Esophagus muscularis mucosa (tissue), 4 donors: ENCODE measurements around the gene COMMD1. TPM values are rescaled to one million over a fixed set of nuclear protein-coding genes. Genes with fewer than 3 reads are reported as not detected.

ENCODE experiments used
- DNase-seq: peaks from one replicate; pipeline ENCODE4 v3.0.0-alpha.2; 2017; ENCODE audit errors: extremely low spot score
- H3K27ac ChIP-seq, 4 donors: fragments of 200-600 bp; sonication (generic); replicated peaks in 1 of 4; 1 replicate in 3 of 4; 2 replicates in 1 of 4; pipeline ENCODE4 v1.5.1; 2016 to 2019; ENCODE audit warnings: mild to moderate bottlenecking in 1 of 4
- H3K27me3 ChIP-seq, 4 donors: fragments of 200-600 bp; sonication (generic); one replicate each; pipeline versions ENCODE4 v1.5.1 to v1.6.0; 2016 to 2019
- H3K36me3 ChIP-seq, 4 donors: fragments of 200-600 bp; sonication (generic); one replicate each; pipeline ENCODE4 v1.5.1; 2016 to 2019
- H3K4me1 ChIP-seq, 4 donors: fragments of 200-600 bp; sonication (generic); one replicate each; pipeline ENCODE4 v1.5.1; 2016 to 2019
- H3K4me3 ChIP-seq, 4 donors: fragments of 200-600 bp; sonication (generic); 1 replicate in 2 of 4; 2 replicates in 2 of 4; pipeline ENCODE4 v1.5.1; 2016 to 2019; ENCODE audit warnings: mild to moderate bottlenecking in 4 of 4, moderate library complexity in 1 of 4
- H3K9me3 ChIP-seq, 4 donors: fragments of 200-600 bp; sonication (generic); 1 replicate in 3 of 4; 2 replicates in 1 of 4; pipeline ENCODE4 v1.5.1; 2016 to 2019
- EP300 ChIP-seq: sonication (generic); formaldehyde crosslinking; IDR thresholded peaks from one replicate; pipeline ENCODE4 v1.6.1; 2017; ENCODE audit warnings: antibody characterized with exemption
- POLR2A ChIP-seq: fragments of 450-650 bp; IDR thresholded peaks from one replicate; pipeline ENCODE4 v1.6.1; 2017; ENCODE audit warnings: antibody characterized with exemption, moderate library complexity, mild to moderate bottlenecking, low read depth
- POLR2AphosphoS5 ChIP-seq, 2 donors: sonication (generic); formaldehyde crosslinking; IDR thresholded peaks; one replicate each; pipeline ENCODE4 v1.6.1; 2017; ENCODE audit warnings: antibody characterized with exemption in 2 of 2
- WGBS: methylation state at CpG from one replicate; pipeline ENCODE4 v1.1.5; 2018; 5-methylcytosine and 5-hydroxymethylcytosine counted together
- intact Hi-C: fragments of 100-400 bp; cut with DNase I; formaldehyde crosslinking; loops from one replicate; pipeline ENCODE4 v1.15.1; 2023
- total RNA-seq, 4 donors: library from RNA; depleted of rRNA; stranded (reverse); fragments of >200 nt; gene quantifications; one replicate each; pipeline versions ENCODE4 v1.1.0 to v1.2.1, GENCODE V29; 2016
- TF ChIP-seq, protein P1 (sequence below), 3 experiments: fragments of 200-600 bp in 2 of 3; fragments of 450-650 bp in 1 of 3; sonication (generic) in 2 of 3; IDR thresholded peaks; one replicate each; pipeline ENCODE4 v1.5.1; 2017 to 2019; ENCODE audit warnings: antibody characterized with exemption in 3 of 3, mild to moderate bottlenecking in 2 of 3, moderate library complexity in 1 of 3

Gene COMMD1
- total RNA-seq, 4 donors from 2014 or later: 25.1 to 42.4 (median 37.2) TPM

DNA sequence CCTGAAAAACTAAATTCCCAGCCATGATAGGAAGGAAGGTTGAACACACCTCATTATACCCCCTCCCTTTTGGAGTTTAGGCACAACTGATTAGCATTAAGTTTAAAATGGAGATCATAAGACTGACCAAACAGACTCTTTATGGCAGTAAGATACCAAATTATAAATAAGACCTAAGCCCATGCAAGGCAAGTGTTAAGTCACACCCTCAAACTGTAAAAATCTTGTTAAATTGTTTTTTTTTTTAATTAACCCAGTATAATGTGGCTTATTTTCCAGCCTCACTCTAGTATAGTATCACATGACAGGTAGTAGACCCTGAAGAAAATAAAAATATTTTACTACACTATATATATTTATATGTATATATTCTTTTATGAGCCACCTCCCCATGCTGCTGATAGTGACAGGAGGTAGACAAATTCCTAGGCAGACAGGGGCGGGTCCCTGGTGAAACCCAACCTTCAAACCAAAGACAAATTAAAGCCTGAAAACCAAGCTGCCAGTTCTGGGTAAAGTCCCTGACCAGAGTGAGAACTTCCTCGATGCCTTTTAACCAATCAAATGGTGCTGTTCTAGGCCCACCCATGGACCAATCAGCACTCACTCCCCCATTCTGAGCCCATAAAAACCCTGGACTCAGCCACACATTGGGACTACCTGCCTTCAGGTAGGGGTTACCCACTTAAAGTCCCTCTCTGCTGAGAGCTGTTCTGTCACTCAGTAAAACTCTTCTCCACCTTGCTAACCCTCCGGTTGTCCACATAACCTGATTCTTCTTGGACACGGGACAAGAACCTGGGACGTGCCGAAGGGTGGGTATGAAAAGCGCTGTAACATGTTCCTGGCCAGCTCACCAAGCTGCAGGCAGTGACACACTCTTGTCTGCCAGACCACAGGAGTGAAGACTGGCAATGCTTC, 166.5 kb downstream of the COMMD1 start:
- WGBS: 100% methylated on average over 7 of the region's 7 CpGs
- intact Hi-C loops: no loop called here
- H3K27ac ChIP-seq: no peak overlapping the region

DNA sequence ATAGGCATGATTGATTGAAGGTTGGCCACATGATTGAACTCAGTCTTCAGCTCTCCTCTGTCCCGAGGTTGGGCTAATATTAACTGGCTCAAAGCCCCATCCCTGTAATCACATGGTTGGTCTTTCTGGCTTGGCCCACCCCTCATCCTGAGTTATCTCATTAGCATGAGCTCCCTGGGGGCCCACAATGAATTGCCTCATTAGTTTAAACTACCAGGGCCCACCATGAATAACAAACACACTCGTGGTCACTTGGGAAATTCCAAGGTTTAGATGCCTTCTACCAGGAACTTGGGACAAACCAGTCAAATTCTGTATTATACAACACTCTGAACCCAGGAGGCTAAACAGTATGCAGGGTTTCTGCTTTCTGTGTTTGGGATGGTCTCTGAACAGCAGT, 168.8 kb downstream of the COMMD1 start:
- Histone ChIP-seq H3K27ac (no peak overlapping the region), H3K9me3 (no peaks in the 10 kb centered on the region), H3K27me3 (no peaks in the 10 kb centered on the region), H3K4me1 (peaks cover 4 to 20% (median 10%) of the 10 kb centered on the region in 4 donors), H3K36me3 (peaks cover 0 to 8% (median 7%) of the 10 kb centered on the region in 4 donors), H3K4me3 (no peak overlapping the region)
- intact Hi-C loops: no loop called here
- TF ChIP-seq POLR2AphosphoS5 (IDR thresholded peaks at IDR 0.05): no peak
- TF ChIP-seq EP300: no peak
- TF ChIP-seq, protein P1, sequence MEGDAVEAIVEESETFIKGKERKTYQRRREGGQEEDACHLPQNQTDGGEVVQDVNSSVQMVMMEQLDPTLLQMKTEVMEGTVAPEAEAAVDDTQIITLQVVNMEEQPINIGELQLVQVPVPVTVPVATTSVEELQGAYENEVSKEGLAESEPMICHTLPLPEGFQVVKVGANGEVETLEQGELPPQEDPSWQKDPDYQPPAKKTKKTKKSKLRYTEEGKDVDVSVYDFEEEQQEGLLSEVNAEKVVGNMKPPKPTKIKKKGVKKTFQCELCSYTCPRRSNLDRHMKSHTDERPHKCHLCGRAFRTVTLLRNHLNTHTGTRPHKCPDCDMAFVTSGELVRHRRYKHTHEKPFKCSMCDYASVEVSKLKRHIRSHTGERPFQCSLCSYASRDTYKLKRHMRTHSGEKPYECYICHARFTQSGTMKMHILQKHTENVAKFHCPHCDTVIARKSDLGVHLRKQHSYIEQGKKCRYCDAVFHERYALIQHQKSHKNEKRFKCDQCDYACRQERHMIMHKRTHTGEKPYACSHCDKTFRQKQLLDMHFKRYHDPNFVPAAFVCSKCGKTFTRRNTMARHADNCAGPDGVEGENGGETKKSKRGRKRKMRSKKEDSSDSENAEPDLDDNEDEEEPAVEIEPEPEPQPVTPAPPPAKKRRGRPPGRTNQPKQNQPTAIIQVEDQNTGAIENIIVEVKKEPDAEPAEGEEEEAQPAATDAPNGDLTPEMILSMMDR (IDR thresholded peaks at IDR 0.05): no peak
- no peak for TF ChIP-seq POLR2A
- DNase-seq: no peak
- 95% methylated on average over 2 of the region's 2 CpGs for WGBS

More for the DNA sequence above, 166.5 kb downstream of the COMMD1 start:
- Histone ChIP-seq H3K36me3 (peaks cover 0 to 8% (median 7%) of the 10 kb centered on the region in 4 donors), H3K27me3 (no peaks in the 10 kb centered on the region), H3K9me3 (no peaks in the 10 kb centered on the region), H3K4me1 (peaks cover 4 to 12% (median 7%) of the 10 kb centered on the region in 4 donors), H3K4me3 (no peak overlapping the region)
- TF ChIP-seq, protein P1 (IDR thresholded peaks at IDR 0.05): no peak
- no peak for TF ChIP-seq EP300
- no peak for TF ChIP-seq POLR2A
- no peak for TF ChIP-seq POLR2AphosphoS5 (IDR thresholded peaks at IDR 0.05)
- no peak for DNase-seq

DNA sequence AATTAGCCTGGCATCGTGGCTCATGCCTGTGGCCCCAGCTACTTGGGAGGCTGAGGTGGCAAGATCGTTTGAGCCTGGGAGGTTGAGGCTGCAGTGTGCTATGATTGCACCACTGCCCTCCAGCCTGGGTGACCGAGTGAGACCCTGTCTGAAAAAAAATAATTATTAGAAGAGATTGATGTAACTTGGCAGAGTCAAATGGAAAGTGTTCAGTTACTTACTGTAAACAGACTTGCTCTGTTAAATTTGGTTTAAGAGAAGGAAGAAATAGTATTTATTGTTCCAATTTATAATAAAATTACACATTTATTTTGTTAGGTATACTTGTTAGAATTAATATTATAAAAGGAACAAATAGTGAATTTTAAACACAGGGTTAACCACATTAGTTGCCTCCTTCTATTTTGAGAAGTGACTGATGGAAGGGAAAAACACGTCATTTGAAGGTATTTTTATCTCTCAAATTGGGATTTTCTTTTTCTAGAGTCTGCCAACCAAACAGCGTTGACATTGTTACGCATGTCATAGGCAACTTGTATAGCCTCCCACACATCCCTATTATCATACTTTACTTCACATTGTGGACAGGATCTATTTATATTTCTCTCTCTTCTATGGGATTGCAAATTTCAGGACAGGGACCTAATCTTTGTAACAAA, 171.6 kb downstream of the COMMD1 start:
- H3K27ac ChIP-seq: no peak overlapping the region
- no peak for DNase-seq
- no peak overlapping the region for H3K4me3 ChIP-seq
- peaks cover 0 to 8% (median 7%) of the 10 kb centered on the region in 4 donors for H3K36me3 ChIP-seq
- TF ChIP-seq POLR2A (no peak), POLR2AphosphoS5 (IDR thresholded peaks at IDR 0.05) (no peak), EP300 (no peak)
- TF ChIP-seq, protein P1 (IDR thresholded peaks at IDR 0.05): no peak
- intact Hi-C loops: no loop called here
- no peaks in the 10 kb centered on the region for H3K27me3 ChIP-seq
- no peaks in the 10 kb centered on the region for H3K9me3 ChIP-seq
- WGBS: 36% methylated on average over 6 of the region's 6 CpGs
- peaks cover 4 to 23% (median 10%) of the 10 kb centered on the region in 4 donors for H3K4me1 ChIP-seq

DNA sequence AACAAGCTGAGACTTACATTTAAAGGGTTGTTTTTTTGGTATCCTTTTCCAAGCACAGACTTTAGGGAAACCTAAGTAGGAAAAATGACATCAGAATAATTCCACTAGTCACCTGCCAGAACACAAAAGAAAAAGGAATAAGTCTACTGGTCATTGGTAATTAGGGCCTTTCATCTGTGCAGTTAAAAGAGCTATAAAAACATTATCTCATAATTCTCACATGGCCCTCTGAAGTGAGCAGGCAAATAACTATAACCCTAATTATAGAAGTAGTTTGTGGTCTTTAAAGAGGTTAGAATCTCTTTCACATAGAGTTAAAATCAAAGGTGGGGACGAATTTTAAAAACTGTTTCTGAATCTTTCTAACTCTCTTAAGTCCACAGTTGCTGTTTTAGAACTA, 179.3 kb downstream of the COMMD1 start:
- no peak overlapping the region for H3K27ac ChIP-seq
- WGBS: 76% methylated on average over 1 of the region's 1 CpG
- H3K9me3 ChIP-seq: no peaks in the 10 kb centered on the region
- no peaks in the 10 kb centered on the region for H3K27me3 ChIP-seq
- H3K4me1 ChIP-seq: peaks cover 0 to under 1% (median 0%) of the 10 kb centered on the region in 4 donors
- DNase-seq: no peak
- TF ChIP-seq, protein P1 (IDR thresholded peaks at IDR 0.05): no peak
- TF ChIP-seq POLR2AphosphoS5 (IDR thresholded peaks at IDR 0.05) (no peak), POLR2A (no peak), EP300 (no peak)
- intact Hi-C loops: no loop called here
- no peaks in the 10 kb centered on the region for H3K36me3 ChIP-seq
- H3K4me3 ChIP-seq: no peak overlapping the region
